GOT3 (cell line): Measurements from ENCODE around the gene PCSK7.

Experiments used
- DNase-seq: peaks from one replicate; lab custom pipeline; 2025; ENCODE audit warnings: mixed read lengths; lab: John Stamatoyannopoulos, UW

The PCSK7 gene

GRCh38 chr11:117181586-117182550 lies 50.0 kb downstream of the PCSK7 start:
- no peak for DNase-seq

- DNase-seq, result no peak
These were observed 51.0 kb downstream of the PCSK7 start for GRCh38 chr11:117180661-117181585.

GRCh38 chr11:117180020-117180419 lies 51.9 kb downstream of the PCSK7 start:
- no peak for DNase-seq

- DNase-seq, result no peak
These were observed 52.5 kb downstream of the PCSK7 start for GRCh38 chr11:117179048-117179999.

DNA sequence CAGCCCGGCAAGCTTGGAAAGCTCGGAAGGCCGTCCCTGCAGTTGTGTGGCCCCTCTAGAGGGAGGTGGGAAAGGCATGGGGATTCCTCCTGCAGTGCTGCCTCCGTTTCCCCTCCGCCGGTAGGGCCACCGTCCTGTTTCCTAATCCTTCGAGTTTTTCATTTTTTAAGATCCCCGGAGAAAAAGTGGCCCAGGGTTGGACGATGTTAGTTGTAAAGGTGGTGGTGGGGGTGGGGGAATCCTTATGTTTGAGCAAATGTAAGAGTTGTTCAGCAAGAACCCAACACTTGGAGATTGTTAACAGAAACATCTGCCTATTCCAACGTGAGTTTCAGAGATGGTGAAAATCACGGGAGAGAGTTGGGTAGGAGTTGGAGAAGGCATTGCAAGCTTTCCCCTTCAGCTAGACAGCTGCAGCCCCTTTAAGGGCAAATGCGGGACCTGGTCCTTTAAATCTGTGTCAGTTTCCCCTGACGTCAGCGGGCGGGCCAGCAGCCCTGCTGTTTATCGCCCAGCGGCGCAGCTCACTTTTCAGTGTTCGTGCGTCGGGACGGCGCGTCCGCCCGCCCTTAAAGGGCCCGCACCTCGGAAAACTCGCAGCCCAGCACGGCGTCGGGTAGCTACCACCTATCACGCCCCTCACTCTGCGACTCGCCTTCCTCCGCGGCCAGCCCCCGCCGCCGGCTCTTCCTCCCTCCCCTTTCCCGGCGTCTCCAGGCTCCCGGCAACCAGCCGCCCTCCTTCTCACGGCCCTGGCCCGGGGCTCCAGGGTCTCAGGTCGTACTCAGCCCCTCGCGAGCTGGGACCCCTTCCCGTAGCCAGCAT lies 53.5 kb downstream of the PCSK7 start, which contains the start of gene SIDT2:
Gene SIDT2, plus strand, starts transcription at position 534 of the 825 bp plus-strand sequence. CDS start 521 bp downstream, outside the sequence.
- no peak for DNase-seq

GRCh38 chr11:117177534-117178209 lies 54.2 kb downstream of the PCSK7 start:
- no peak for DNase-seq

GRCh38 chr11:117176186-117176585 lies 55.7 kb downstream of the PCSK7 start:
- DNase-seq, result no peak

- no peak for DNase-seq
These were observed 56.1 kb downstream of the PCSK7 start for GRCh38 chr11:117175781-117176180.

DNA sequence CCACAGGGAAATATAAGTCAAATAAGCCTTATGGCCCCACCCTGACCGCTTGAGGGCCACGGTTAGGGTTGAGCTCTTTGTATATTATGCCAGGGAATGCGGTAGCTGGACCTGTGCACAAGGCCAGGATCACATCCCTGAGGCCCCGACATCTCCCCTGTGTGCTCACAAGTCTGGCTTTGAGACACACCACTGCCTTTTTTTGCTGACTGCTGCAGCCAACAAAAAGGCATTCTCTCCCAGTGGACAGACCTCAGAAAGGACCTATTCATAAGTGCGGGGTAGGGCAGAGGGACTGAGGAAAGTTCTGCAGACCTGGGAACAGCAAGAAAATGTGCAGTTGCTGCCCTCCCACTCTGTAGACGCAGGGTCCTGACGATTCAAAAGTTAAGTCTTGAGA lies 56.8 kb downstream of the PCSK7 start:
- no peak for DNase-seq

- no peak for DNase-seq
These were observed 59.0 kb downstream of the PCSK7 start for GRCh38 chr11:117172724-117173421.

DNA sequence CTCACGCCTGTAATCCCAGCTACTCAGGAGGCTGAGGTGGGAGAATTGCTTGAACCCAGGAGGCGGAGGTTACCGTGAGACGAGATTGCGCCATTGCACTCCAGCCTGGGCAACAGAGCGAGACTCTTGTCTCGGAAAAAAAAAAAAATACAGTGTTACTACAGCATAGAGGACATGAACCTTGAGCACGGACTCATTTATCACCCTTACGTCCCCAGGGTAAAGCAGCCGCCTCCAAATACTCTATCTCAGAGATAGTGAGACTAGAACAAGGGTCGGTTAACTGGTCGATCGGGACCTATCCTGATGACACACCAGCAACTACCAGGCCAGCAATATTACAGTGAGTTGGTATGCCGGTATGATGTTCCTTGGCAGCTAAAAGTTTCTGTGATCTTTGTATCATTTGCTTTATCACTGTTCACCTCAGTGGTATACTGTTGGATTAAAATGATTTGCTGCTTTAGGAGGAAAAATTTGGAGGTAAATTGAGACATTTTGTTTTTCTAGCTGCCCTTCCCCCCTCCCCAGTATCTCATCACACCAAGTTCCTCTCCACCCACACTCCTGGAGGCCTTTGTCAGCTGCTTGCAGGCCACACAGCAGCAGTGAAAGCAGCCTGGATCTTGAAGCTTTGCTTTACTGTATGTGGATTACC lies 60.3 kb downstream of the PCSK7 start:
- DNase-seq, result no peak

- no peak for DNase-seq
These were observed 60.9 kb downstream of the PCSK7 start for GRCh38 chr11:117171007-117171403.

GRCh38 chr11:117170210-117170609 lies 61.7 kb downstream of the PCSK7 start:
- no peak for DNase-seq

DNA sequence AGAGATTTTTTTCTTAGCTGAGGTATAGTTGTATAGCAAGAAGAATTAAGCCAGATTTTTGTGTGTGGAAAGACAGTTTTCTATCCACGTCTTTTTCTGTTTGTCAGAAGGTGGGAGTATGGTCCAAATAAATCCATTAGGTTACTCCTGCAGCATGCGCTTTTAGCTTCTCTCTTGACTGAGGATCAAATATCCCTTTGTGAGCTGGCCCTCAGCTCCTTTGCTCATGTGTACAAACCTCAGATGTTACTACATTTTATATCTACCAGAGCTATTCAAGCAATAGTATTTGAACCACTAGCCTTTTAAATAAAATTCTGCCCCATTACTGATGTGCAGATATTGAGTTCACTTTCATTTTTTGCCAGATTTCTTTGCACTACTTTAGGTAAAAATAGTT lies 62.1 kb downstream of the PCSK7 start:
- no peak for DNase-seq

DNA sequence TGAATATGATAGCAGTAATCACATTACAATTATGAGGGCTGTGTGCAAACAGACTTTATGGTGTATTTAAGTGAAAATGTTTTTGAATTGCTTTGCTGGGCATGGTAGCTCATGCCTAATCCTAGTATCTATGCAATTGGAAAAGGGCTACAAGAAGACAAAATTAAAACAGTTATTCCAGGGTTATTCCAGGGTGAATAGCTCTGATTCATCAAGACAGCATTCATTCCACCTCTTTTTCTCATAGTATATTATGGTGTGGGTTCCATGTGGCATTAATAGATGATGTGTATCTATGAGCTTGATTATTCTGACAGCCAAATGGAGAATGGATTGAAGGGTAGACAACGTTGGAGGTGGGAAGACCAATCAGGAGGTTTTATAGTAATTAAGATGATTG lies 65.4 kb downstream of the PCSK7 start:
- no peak for DNase-seq

DNA sequence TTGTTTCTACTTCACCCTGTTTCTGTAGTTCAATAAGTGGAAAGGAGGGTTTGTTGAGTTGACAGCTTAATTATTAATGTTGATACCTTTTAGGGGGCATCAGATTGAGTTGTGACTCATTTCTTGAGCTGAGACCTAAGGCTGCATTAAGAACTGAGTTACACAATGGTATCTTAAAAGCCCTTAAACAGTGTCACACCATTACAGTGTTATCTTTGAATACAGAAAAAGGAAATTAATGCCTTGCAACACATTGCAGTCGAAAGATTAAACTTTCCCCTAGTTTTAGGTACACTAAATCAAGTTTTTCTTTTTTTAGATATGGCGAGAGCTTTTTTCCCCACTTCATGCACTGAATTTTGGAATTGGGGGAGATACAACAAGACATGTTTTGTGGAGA lies 71.0 kb downstream of the PCSK7 start:
- no peak for DNase-seq

DNA sequence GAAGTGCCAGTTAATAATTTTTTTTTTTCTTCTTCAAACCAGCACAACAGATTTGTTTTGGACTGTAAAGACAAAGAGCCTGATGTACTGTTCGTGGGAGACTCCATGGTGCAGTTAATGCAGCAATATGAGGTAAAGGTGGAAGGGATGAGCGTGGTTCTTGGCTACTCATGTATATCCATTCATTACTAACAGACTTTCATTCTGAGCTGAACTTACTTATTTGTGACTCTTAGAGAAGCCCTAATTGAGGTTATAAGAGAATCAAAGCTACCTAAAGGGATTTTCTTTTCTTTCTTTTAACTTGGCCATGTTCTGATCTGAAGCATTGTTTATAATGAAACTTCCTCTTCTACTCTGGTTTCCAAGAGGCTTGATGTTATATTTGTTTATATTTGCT lies 72.0 kb downstream of the PCSK7 start:
- DNase-seq, result no peak

- no peak for DNase-seq
These were observed 74.4 kb downstream of the PCSK7 start for GRCh38 chr11:117157507-117157906.

DNA sequence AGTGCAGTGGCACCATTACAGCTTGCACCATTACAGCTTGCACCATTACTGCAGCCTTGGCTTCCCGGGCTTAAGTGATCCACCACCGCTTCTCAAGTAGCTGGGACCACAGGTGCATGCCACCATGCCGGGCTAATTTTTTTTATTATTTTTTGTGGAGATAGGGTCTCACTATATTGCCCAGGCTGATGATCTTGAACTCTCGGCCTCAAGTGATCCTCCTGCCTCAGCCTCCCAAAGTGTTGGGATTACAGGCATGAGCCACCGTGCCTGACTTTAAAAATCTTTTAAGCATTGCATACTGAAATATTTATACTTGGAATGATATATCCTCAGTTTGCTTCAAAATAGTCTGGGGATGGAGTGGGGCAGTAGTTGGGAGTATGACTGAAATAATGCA lies 77.4 kb downstream of the PCSK7 start:
- no peak for DNase-seq
